Stimulated activated memory B cell treated with anti-CD40 and anti-IgM and Interleukin-4, amounts not matched to agents 10 μg/mL and 1 μg/mL and 100 μg/mL, for 72 hours (primary cell): ENCODE data around the gene TAL1.

Source experiments
- ATAC-seq: fragments of 150-1000 bp; cut with Tn5 transposase; 2 replicates; pipeline ENCODE4 v1.10.0; 2021
- H3K27ac Mint-ChIP-seq: one replicate; pipeline ENCODE4 v1.8.0; 2022; ENCODE audit warnings: mild to moderate bottlenecking, mixed read lengths
- H3K27me3 Mint-ChIP-seq: one replicate; pipeline ENCODE4 v1.8.0; 2022; ENCODE audit warnings: mixed read lengths
- H3K36me3 Mint-ChIP-seq: one replicate; pipeline ENCODE4 v1.8.0; 2022; ENCODE audit warnings: mixed read lengths
- H3K4me1 Mint-ChIP-seq: one replicate; pipeline ENCODE4 v1.8.0; 2022; ENCODE audit warnings: mixed read lengths
- H3K4me3 Mint-ChIP-seq: one replicate; pipeline ENCODE4 v1.8.0; 2022; ENCODE audit warnings: mild to moderate bottlenecking, moderate library complexity, mixed read lengths
- H3K9me3 Mint-ChIP-seq: one replicate; pipeline ENCODE4 v1.8.0; 2022; ENCODE audit warnings: mixed read lengths

The TAL1 gene

GRCh38 chr1:47223921-47224675 lies 7.9 kb downstream of the TAL1 start:
- ATAC-seq, result no peak
- peaks cover 8% of the 10 kb centered on the region for H3K4me1 Mint-ChIP-seq
- H3K27ac Mint-ChIP-seq, result no peak overlapping the region
- no peaks in the 10 kb centered on the region for H3K36me3 Mint-ChIP-seq
- H3K4me3 Mint-ChIP-seq, result no peak overlapping the region
- peaks cover 3% of the 10 kb centered on the region for H3K27me3 Mint-ChIP-seq
- no peaks in the 10 kb centered on the region for H3K9me3 Mint-ChIP-seq

- H3K36me3 Mint-ChIP-seq, result no peaks in the 10 kb centered on the region
- no peak for ATAC-seq
- no peaks in the 10 kb centered on the region for H3K9me3 Mint-ChIP-seq
- peaks cover 6% of the 10 kb centered on the region for H3K4me1 Mint-ChIP-seq
- no peak overlapping the region for H3K27ac Mint-ChIP-seq
- no peaks in the 10 kb centered on the region for H3K27me3 Mint-ChIP-seq
- no peak overlapping the region for H3K4me3 Mint-ChIP-seq
Observed at GRCh38 chr1:47223174-47223920, 8.7 kb downstream of the TAL1 start.

- H3K4me3 Mint-ChIP-seq, result no peak overlapping the region
- H3K36me3 Mint-ChIP-seq, result no peaks in the 10 kb centered on the region
- no peak overlapping the region for H3K27ac Mint-ChIP-seq
- H3K9me3 Mint-ChIP-seq, result no peaks in the 10 kb centered on the region
- H3K4me1 Mint-ChIP-seq, result peaks cover 6% of the 10 kb centered on the region
- no peaks in the 10 kb centered on the region for H3K27me3 Mint-ChIP-seq
- no peak for ATAC-seq
Observed at GRCh38 chr1:47222476-47222875, 9.5 kb downstream of the TAL1 start.

GRCh38 chr1:47219590-47220220 lies 12.3 kb downstream of the TAL1 start:
- no peak for ATAC-seq
- Mint-ChIP-seq H3K4me1 (no peaks in the 10 kb centered on the region), H3K36me3 (no peaks in the 10 kb centered on the region), H3K27me3 (no peaks in the 10 kb centered on the region), H3K27ac (no peak overlapping the region), H3K4me3 (no peak overlapping the region), H3K9me3 (no peaks in the 10 kb centered on the region)

GRCh38 chr1:47219001-47219400 lies 13.0 kb downstream of the TAL1 start:
- Mint-ChIP-seq H3K4me3 (no peak overlapping the region), H3K4me1 (no peaks in the 10 kb centered on the region), H3K9me3 (no peaks in the 10 kb centered on the region), H3K36me3 (no peaks in the 10 kb centered on the region), H3K27me3 (no peaks in the 10 kb centered on the region), H3K27ac (no peak overlapping the region)
- ATAC-seq, result no peak

- Mint-ChIP-seq H3K27ac (no peak overlapping the region), H3K27me3 (no peaks in the 10 kb centered on the region), H3K36me3 (no peaks in the 10 kb centered on the region), H3K4me3 (no peak overlapping the region), H3K9me3 (no peaks in the 10 kb centered on the region), H3K4me1 (no peaks in the 10 kb centered on the region)
- no peak for ATAC-seq
Observed at GRCh38 chr1:47216278-47217059, 15.6 kb downstream of the TAL1 start.

GRCh38 chr1:47215713-47216112 lies 16.3 kb downstream of the TAL1 start:
- ATAC-seq, result no peak
- no peaks in the 10 kb centered on the region for H3K4me1 Mint-ChIP-seq
- H3K27me3 Mint-ChIP-seq, result peaks cover 3% of the 10 kb centered on the region
- H3K4me3 Mint-ChIP-seq, result no peak overlapping the region
- H3K36me3 Mint-ChIP-seq, result no peaks in the 10 kb centered on the region
- no peaks in the 10 kb centered on the region for H3K9me3 Mint-ChIP-seq
- H3K27ac Mint-ChIP-seq, result no peak overlapping the region

- ATAC-seq, result no peak
- Mint-ChIP-seq H3K4me1 (no peaks in the 10 kb centered on the region), H3K27me3 (peaks cover 9% of the 10 kb centered on the region), H3K27ac (no peak overlapping the region), H3K9me3 (no peaks in the 10 kb centered on the region), H3K4me3 (no peak overlapping the region), H3K36me3 (no peaks in the 10 kb centered on the region)
Observed at GRCh38 chr1:47214549-47214948, 17.5 kb downstream of the TAL1 start.

- Mint-ChIP-seq H3K9me3 (no peaks in the 10 kb centered on the region), H3K4me3 (no peak overlapping the region), H3K27ac (no peak overlapping the region), H3K27me3 (peaks cover 19% of the 10 kb centered on the region), H3K36me3 (no peaks in the 10 kb centered on the region), H3K4me1 (no peaks in the 10 kb centered on the region)
- no peak for ATAC-seq
Observed at GRCh38 chr1:47213230-47213963, 18.6 kb downstream of the TAL1 start.

- H3K27me3 Mint-ChIP-seq, result peaks cover 21% of the 10 kb centered on the region
- H3K27ac Mint-ChIP-seq, result no peak overlapping the region
- no peak for ATAC-seq
- H3K9me3 Mint-ChIP-seq, result no peaks in the 10 kb centered on the region
- H3K36me3 Mint-ChIP-seq, result no peaks in the 10 kb centered on the region
- H3K4me3 Mint-ChIP-seq, result no peak overlapping the region
- no peaks in the 10 kb centered on the region for H3K4me1 Mint-ChIP-seq
Observed at GRCh38 chr1:47212636-47213229, 19.3 kb downstream of the TAL1 start.

GRCh38 chr1:47211796-47212269 lies 20.2 kb downstream of the TAL1 start:
- peak; percentile 3 for ATAC-seq
- peaks cover 21% of the 10 kb centered on the region for H3K27me3 Mint-ChIP-seq
- H3K4me3 Mint-ChIP-seq, result no peak overlapping the region
- H3K27ac Mint-ChIP-seq, result no peak overlapping the region
- no peaks in the 10 kb centered on the region for H3K36me3 Mint-ChIP-seq
- H3K9me3 Mint-ChIP-seq, result no peaks in the 10 kb centered on the region
- H3K4me1 Mint-ChIP-seq, result no peaks in the 10 kb centered on the region

GRCh38 chr1:47210666-47211065 lies 21.4 kb downstream of the TAL1 start:
- Mint-ChIP-seq H3K27ac (no peak overlapping the region), H3K36me3 (no peaks in the 10 kb centered on the region), H3K4me1 (no peaks in the 10 kb centered on the region), H3K27me3 (peaks cover 21% of the 10 kb centered on the region), H3K4me3 (no peak overlapping the region), H3K9me3 (no peaks in the 10 kb centered on the region)
- no peak for ATAC-seq

GRCh38 chr1:47209725-47210325 lies 22.2 kb downstream of the TAL1 start:
- Mint-ChIP-seq H3K4me3 (no peak overlapping the region), H3K4me1 (no peaks in the 10 kb centered on the region), H3K27ac (no peak overlapping the region), H3K27me3 (peaks cover 23% of the 10 kb centered on the region), H3K36me3 (no peaks in the 10 kb centered on the region), H3K9me3 (no peaks in the 10 kb centered on the region)
- ATAC-seq, result no peak

- Mint-ChIP-seq H3K4me1 (no peaks in the 10 kb centered on the region), H3K36me3 (no peaks in the 10 kb centered on the region), H3K27me3 (peaks cover 31% of the 10 kb centered on the region), H3K4me3 (no peak overlapping the region), H3K27ac (no peak overlapping the region), H3K9me3 (no peaks in the 10 kb centered on the region)
- ATAC-seq, result no peak
Observed at GRCh38 chr1:47209091-47209490, 22.9 kb downstream of the TAL1 start.
